Fibroblast of pulmonary artery (primary cell): ENCODE data around the gene RPS6KA6.

Experiments
- DNase-seq: peaks from one replicate; pipeline ENCODE4 v3.0.0-alpha.2; 2010; ENCODE audit warnings: low read depth
- H3K4me3 ChIP-seq: replicated peaks from 2 replicates; pipeline ENCODE4 v1.5.1; 2011; ENCODE audit warnings: low read depth, mild to moderate bottlenecking, control low read depth, low read length, moderate library complexity
- TF ChIP-seq, protein P1 (sequence below): IDR thresholded peaks from 2 replicates; pipeline ENCODE4 v1.5.1; 2011; ENCODE audit warnings: mild to moderate bottlenecking, control low read depth, low read length, inconsistent platforms; ENCODE audit errors: missing control alignments

Gene RPS6KA6

DNA sequence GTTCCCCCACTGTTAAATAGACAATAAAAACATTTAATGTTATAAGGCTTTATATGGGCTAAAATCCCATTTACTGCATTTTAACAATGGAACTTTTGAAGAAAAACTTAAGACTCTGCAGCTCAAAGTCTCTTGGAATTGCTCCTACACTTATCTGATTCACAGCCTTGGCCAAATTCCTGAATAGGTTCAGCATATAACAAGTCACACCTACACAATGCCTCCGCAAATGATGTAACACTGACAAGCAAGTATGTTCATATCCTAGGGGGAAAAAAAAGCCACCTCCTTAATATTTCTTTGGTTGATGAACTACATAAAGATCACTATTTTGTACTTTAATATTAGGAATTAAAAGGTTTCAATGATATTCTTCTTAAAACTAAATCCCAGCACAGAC lies 34.5 kb downstream of the RPS6KA6 start:
- H3K4me3 ChIP-seq: no peak overlapping the region
- no peak for DNase-seq
- TF ChIP-seq, protein P1, sequence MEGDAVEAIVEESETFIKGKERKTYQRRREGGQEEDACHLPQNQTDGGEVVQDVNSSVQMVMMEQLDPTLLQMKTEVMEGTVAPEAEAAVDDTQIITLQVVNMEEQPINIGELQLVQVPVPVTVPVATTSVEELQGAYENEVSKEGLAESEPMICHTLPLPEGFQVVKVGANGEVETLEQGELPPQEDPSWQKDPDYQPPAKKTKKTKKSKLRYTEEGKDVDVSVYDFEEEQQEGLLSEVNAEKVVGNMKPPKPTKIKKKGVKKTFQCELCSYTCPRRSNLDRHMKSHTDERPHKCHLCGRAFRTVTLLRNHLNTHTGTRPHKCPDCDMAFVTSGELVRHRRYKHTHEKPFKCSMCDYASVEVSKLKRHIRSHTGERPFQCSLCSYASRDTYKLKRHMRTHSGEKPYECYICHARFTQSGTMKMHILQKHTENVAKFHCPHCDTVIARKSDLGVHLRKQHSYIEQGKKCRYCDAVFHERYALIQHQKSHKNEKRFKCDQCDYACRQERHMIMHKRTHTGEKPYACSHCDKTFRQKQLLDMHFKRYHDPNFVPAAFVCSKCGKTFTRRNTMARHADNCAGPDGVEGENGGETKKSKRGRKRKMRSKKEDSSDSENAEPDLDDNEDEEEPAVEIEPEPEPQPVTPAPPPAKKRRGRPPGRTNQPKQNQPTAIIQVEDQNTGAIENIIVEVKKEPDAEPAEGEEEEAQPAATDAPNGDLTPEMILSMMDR: no peak

DNA sequence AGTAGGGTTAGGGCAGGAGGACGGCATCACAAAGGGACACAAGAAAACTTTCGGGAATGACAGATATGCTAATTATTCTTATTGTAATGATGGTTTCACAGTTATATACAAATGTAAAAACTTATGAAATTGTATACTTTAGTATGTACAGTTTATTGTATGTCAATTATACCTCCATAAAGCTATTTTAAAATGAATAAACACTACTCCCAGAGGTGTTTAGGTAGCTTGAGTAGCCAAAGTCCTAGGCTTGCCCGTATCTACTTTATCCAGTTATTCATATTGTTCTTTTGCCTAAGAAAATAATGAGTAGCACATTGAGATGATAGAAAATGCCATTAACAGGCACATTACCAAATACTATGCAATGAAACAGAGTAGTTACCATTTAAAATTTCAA lies 43.0 kb downstream of the RPS6KA6 start:
- no peak for DNase-seq
- no peak overlapping the region for H3K4me3 ChIP-seq
- TF ChIP-seq, protein P1: no peak

DNA sequence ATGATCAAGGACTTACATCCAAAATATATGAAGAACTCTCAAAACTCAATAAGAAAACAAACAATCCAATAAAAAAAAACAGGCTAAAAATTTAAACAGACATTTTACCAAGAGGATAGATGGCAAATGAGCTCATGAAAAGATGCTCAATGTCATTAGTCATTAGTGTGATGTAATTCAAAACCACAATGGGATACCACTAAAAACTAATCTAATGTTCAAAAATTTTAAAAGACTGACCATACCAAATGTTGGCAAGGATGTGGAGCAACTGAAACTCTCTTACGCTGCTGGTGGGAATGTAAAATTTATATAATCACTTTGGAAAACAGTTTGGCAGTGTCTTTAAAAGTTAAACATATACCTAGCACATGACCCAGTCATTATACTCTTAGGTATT lies 43.7 kb downstream of the RPS6KA6 start:
- TF ChIP-seq, protein P1: no peak
- DNase-seq: no peak
- no peak overlapping the region for H3K4me3 ChIP-seq

DNA sequence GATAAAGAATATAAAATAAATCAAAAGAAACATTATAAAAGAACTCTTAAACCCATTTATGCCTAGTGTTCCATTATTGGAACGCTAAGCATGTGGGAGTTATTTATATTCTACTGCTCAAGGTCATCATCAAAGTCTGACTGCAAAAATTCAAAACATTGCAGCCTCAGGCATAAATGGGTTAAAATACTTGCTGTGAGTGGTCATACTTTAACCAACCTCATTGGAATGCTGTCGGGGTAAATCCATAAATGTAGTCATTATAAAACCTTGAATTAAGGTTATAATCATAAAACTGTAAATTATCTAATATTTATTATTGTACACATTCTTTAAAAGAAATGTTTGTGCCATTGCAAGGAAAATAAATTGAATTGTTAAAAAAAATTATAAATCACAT lies 55.0 kb downstream of the RPS6KA6 start:
- no peak overlapping the region for H3K4me3 ChIP-seq
- DNase-seq: no peak
- TF ChIP-seq, protein P1: no peak

DNA sequence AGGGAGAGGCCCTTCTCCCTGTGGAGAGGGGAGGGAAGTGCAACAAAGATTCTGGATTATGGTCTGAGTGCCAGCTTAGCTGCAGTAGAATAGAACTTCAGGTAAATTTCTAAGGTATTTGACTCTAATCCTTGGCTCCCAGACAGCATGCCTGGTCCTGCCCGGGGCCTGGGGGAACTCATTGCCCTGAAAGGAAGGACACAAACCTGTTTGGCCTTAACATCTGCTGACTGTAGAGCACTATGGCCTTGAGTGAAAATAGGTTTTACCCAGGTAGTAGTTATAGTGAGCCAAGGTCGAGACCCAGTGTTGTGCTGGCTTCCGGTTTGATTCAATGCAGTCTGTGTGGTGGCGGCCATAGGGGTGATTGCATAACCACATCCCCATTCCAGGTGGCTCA lies 64.4 kb downstream of the RPS6KA6 start:
- no peak for DNase-seq
- TF ChIP-seq, protein P1: no peak
- no peak overlapping the region for H3K4me3 ChIP-seq

DNA sequence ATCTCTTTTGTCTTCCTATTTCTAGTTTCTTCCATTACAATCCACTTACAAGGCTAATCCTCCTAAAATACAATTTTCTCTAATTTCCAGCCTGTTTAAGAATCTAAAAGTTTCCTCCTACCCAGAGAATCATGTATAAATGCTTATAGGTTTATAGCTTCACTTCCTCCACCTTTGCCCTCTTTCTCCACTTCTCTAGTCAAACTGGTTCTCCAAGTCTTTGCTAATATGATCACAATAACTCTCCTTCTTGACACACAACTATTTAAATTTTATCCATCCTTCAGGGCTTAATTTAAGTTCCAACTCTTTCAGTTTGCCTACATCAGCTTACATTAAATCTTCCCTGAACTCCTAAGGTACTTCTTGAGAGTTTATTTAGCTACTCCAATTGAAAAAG lies 69.2 kb downstream of the RPS6KA6 start:
- no peak overlapping the region for H3K4me3 ChIP-seq
- TF ChIP-seq, protein P1: no peak
- no peak for DNase-seq

DNA sequence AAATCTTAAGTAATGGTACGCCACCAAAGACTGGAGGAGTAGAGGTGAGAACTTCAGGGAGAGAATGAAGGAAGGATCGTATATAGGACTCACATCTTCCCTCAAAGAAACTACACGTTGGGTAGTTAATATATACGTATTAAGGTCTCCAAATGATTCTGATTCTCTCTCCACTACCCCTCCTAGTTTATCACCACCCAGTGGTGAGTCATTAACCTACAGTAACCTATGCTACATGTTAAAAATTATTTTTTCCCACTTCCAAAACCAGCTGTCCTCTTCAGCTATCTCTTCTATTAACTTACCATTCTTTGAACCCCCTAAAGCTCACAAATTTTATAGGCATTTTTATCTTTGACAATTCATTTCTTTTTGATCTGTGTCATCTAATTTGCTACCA lies 69.7 kb downstream of the RPS6KA6 start:
- H3K4me3 ChIP-seq: no peak overlapping the region
- TF ChIP-seq, protein P1: no peak
- DNase-seq: no peak
